MM.1S (cell line): Measurements from ENCODE around the gene RPUSD4.

ENCODE experiments used
- DNase-seq: peaks from one replicate; pipeline ENCODE4 v3.0.0-alpha.2; 2015
- H2AFZ ChIP-seq: fragments of 300-600 bp; sonication (generic); 2 replicates; pipeline ENCODE4 v1.6.0; 2016; ENCODE audit warnings: antibody characterized with exemption, low read length
- H3F3A ChIP-seq: fragments of 300-600 bp; sonication (generic); 2 replicates; pipeline ENCODE4 v1.6.1; 2016; ENCODE audit warnings: mild to moderate bottlenecking, antibody characterized with exemption, low read length, moderate library complexity, mixed read lengths; ENCODE audit not compliant: insufficient read depth
- H3K27ac ChIP-seq: fragments of 300-600 bp; sonication (generic); 2 replicates; pipeline ENCODE4 v1.5.1; 2016; ENCODE audit warnings: mild to moderate bottlenecking, low read length
- H3K27me3 ChIP-seq: fragments of 300-600 bp; sonication (generic); replicated peaks from 2 replicates; pipeline ENCODE4 v1.6.0; 2016; ENCODE audit warnings: low read length; ENCODE audit not compliant: insufficient read depth
- H3K36me3 ChIP-seq: fragments of 300-600 bp; sonication (generic); replicated peaks from 2 replicates; pipeline ENCODE4 v1.6.1; 2016; ENCODE audit warnings: mild to moderate bottlenecking, low read length, mixed read lengths; ENCODE audit not compliant: insufficient read depth
- H3K4me1 ChIP-seq: fragments of 300-600 bp; sonication (generic); 2 replicates; pipeline ENCODE4 v1.6.1; 2016; ENCODE audit warnings: low read length, mixed read lengths
- H3K4me2 ChIP-seq: fragments of 300-600 bp; sonication (generic); 2 replicates; pipeline ENCODE4 v1.6.0; 2016; ENCODE audit warnings: low read depth, low read length
- H3K4me3 ChIP-seq: fragments of 300-600 bp; sonication (generic); 2 replicates; pipeline ENCODE4 v1.5.1; 2016; ENCODE audit warnings: low read length, mixed read lengths
- H3K79me2 ChIP-seq: fragments of 300-600 bp; sonication (generic); 2 replicates; pipeline ENCODE4 v1.6.1; 2016; ENCODE audit warnings: mixed run types, low read length, mixed read lengths
- H3K9ac ChIP-seq: fragments of 300-600 bp; sonication (generic); 2 replicates; pipeline ENCODE4 v1.6.1; 2016; ENCODE audit warnings: low read length, mixed read lengths
- H3K9me2 ChIP-seq: fragments of 300-600 bp; sonication (generic); replicated peaks from 2 replicates; pipeline ENCODE4 v1.6.1; 2016; ENCODE audit warnings: mild to moderate bottlenecking, low read length, mixed read lengths; ENCODE audit not compliant: insufficient read depth
- H3K9me3 ChIP-seq: fragments of 300-600 bp; sonication (generic); replicated peaks from 2 replicates; pipeline ENCODE4 v1.6.1; 2016; ENCODE audit warnings: mild to moderate bottlenecking, low read length, mixed read lengths; ENCODE audit not compliant: insufficient read depth
- H4K20me1 ChIP-seq: fragments of 300-600 bp; sonication (generic); 2 replicates; pipeline ENCODE4 v1.6.1; 2016; ENCODE audit warnings: mild to moderate bottlenecking, low read length, moderate library complexity, mixed read lengths; ENCODE audit not compliant: insufficient read depth
- EZH2 ChIP-seq: fragments of 300-600 bp; sonication (generic); optimal IDR thresholded peaks from 2 replicates; pipeline ENCODE3; 2017; ENCODE audit warnings: low read depth, mild to moderate bottlenecking, antibody characterized with exemption, low read length, mixed read lengths
- EZH2phosphoT487 ChIP-seq: fragments of 300-600 bp; sonication (generic); IDR thresholded peaks from 2 replicates; pipeline ENCODE4 v1.6.1; 2018; ENCODE audit warnings: antibody characterized with exemption, low read length
- TF ChIP-seq, protein P1 (sequence below): fragments of 300-600 bp; sonication (generic); IDR thresholded peaks from 2 replicates; pipeline ENCODE4 v1.5.1; 2016; ENCODE audit warnings: antibody characterized with exemption, low read length, mixed read lengths

Gene RPUSD4

GRCh38 chr11:126164781-126165180, 46.7 kb downstream of the RPUSD4 start:
- no peak overlapping the region for H3K4me3 ChIP-seq
- no peaks in the 10 kb centered on the region for H3F3A ChIP-seq
- DNase-seq: no peak
- no peaks in the 10 kb centered on the region for H3K27me3 ChIP-seq
- TF ChIP-seq EZH2 (no peak), EZH2phosphoT487 (no peak)
- TF ChIP-seq, protein P1, sequence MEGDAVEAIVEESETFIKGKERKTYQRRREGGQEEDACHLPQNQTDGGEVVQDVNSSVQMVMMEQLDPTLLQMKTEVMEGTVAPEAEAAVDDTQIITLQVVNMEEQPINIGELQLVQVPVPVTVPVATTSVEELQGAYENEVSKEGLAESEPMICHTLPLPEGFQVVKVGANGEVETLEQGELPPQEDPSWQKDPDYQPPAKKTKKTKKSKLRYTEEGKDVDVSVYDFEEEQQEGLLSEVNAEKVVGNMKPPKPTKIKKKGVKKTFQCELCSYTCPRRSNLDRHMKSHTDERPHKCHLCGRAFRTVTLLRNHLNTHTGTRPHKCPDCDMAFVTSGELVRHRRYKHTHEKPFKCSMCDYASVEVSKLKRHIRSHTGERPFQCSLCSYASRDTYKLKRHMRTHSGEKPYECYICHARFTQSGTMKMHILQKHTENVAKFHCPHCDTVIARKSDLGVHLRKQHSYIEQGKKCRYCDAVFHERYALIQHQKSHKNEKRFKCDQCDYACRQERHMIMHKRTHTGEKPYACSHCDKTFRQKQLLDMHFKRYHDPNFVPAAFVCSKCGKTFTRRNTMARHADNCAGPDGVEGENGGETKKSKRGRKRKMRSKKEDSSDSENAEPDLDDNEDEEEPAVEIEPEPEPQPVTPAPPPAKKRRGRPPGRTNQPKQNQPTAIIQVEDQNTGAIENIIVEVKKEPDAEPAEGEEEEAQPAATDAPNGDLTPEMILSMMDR: no peak
- no peaks in the 10 kb centered on the region for H3K4me1 ChIP-seq
- H3K79me2 ChIP-seq: no peaks in the 10 kb centered on the region
- no peak overlapping the region for H3K9ac ChIP-seq
- no peaks in the 10 kb centered on the region for H3K9me3 ChIP-seq
- H2AFZ ChIP-seq: no peak overlapping the region
- no peak overlapping the region for H3K27ac ChIP-seq
- H4K20me1 ChIP-seq: no peaks in the 10 kb centered on the region
- no peak overlapping the region for H3K4me2 ChIP-seq
- no peaks in the 10 kb centered on the region for H3K9me2 ChIP-seq
- no peaks in the 10 kb centered on the region for H3K36me3 ChIP-seq

DNA sequence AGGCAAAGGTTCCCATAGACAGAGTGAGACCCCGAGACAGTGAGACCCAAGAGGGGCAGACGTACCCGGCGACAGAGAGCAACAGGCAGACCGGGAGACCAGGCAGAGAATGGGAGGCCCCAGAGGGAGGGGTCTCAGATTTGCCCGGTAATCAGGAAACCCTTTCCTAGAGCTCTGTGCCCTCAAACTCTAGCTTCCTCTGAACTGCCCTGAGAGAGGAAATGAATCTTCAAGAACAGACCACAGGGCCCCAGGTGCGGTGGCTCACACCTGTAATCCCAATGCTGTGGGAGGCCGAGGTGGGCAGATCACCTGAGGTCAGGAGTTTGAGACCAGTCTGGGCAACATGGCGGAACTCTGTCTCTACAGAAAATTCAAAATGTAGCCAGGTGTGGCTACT, 47.7 kb downstream of the RPUSD4 start:
- TF ChIP-seq EZH2phosphoT487 (no peak), EZH2 (no peak)
- TF ChIP-seq, protein P1: no peak
- H3K4me1 ChIP-seq: no peaks in the 10 kb centered on the region
- H3K9me2 ChIP-seq: no peaks in the 10 kb centered on the region
- no peak overlapping the region for H3K27ac ChIP-seq
- no peak for DNase-seq
- no peaks in the 10 kb centered on the region for H3K79me2 ChIP-seq
- H3K4me3 ChIP-seq: no peak overlapping the region
- H4K20me1 ChIP-seq: no peaks in the 10 kb centered on the region
- no peak overlapping the region for H2AFZ ChIP-seq
- H3K9ac ChIP-seq: no peak overlapping the region
- H3F3A ChIP-seq: no peaks in the 10 kb centered on the region
- H3K4me2 ChIP-seq: no peak overlapping the region
- no peaks in the 10 kb centered on the region for H3K36me3 ChIP-seq
- H3K27me3 ChIP-seq: no peaks in the 10 kb centered on the region
- no peaks in the 10 kb centered on the region for H3K9me3 ChIP-seq

GRCh38 chr11:126163074-126163700, 48.3 kb downstream of the RPUSD4 start:
- H2AFZ ChIP-seq: no peak overlapping the region
- no peak overlapping the region for H3K4me2 ChIP-seq
- no peak for DNase-seq
- TF ChIP-seq EZH2 (no peak), EZH2phosphoT487 (no peak)
- TF ChIP-seq, protein P1: no peak
- no peak overlapping the region for H3K4me3 ChIP-seq
- H3K4me1 ChIP-seq: no peaks in the 10 kb centered on the region
- H3K9me3 ChIP-seq: no peaks in the 10 kb centered on the region
- H4K20me1 ChIP-seq: no peaks in the 10 kb centered on the region
- H3K9ac ChIP-seq: no peak overlapping the region
- H3K9me2 ChIP-seq: no peaks in the 10 kb centered on the region
- no peaks in the 10 kb centered on the region for H3K27me3 ChIP-seq
- no peak overlapping the region for H3K27ac ChIP-seq
- H3F3A ChIP-seq: no peaks in the 10 kb centered on the region
- no peaks in the 10 kb centered on the region for H3K79me2 ChIP-seq
- no peaks in the 10 kb centered on the region for H3K36me3 ChIP-seq
